ENCODE data around the gene ARRDC2. TPM values are rescaled to one million over a fixed set of nuclear protein-coding genes. Genes with fewer than 3 reads are reported as not detected.
A peak's percentile ranks its signal among the peaks of the same experiment; 100 is the strongest.

The ARRDC2 gene
- total and polyA plus RNA-seq, 4 donors: 40.6 to 104 (median 71.5) TPM

DNA sequence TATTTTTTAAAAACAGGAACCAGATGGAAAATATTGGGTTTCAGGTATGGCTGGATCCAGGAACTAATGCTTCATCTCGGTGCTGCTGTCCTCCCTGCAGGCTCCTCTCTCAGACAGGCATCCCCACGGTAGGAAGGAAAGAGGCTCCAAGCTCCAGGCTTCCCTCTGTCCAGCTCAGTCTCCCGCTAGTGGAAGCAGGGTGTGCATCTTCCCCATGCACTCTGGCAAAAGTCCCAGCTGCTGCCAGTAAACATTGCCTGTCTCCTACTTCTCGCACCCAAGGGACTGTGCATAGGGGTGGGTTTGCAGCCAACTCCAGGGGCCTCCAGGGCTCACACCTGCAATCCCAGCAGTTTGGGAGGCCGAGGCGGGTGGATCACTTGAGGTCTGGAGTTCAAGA, 49.6 kb downstream of the ARRDC2 start:
- Histone ChIP-seq H3K9me3 (ENCODE audit: control insufficient read depth, low read length) (no peaks in the 10 kb centered on the region), H3K4me1 (ENCODE audit: control insufficient read depth in 1 of 2, insufficient read depth in 2 of 2, low read length in 2 of 2) (no peaks in the 10 kb centered on the region), H3K27me3 (ENCODE audit: control insufficient read depth in 1 of 2, insufficient read depth in 2 of 2, low read length in 1 of 2) (no peaks in the 10 kb centered on the region), H3K36me3 (ENCODE audit: control insufficient read depth in 1 of 2, insufficient read depth in 2 of 2, low read length in 1 of 2) (no peaks in the 10 kb centered on the region), H3K27ac (ENCODE audit: low read depth in 1 of 2, low read length in 2 of 2) (no peak overlapping the region), H3K4me3 (ENCODE audit: low read length in 2 of 2) (no peak overlapping the region)
- peak in 1 of 2 donors; percentile 69 for DNase-seq
- intact Hi-C loops (cut with DNase I): loop anchor here in 1 of 2 donors (5.0 kb wide), 1 partner anchor 110 kb away; no protein-coding TSS in a partner anchor
- peak; percentile 23 for ATAC-seq (ENCODE audit: low FRiP score)
- 90 to 92% methylated on average over 6 of the region's 6 CpGs for WGBS, 2 donors

DNA sequence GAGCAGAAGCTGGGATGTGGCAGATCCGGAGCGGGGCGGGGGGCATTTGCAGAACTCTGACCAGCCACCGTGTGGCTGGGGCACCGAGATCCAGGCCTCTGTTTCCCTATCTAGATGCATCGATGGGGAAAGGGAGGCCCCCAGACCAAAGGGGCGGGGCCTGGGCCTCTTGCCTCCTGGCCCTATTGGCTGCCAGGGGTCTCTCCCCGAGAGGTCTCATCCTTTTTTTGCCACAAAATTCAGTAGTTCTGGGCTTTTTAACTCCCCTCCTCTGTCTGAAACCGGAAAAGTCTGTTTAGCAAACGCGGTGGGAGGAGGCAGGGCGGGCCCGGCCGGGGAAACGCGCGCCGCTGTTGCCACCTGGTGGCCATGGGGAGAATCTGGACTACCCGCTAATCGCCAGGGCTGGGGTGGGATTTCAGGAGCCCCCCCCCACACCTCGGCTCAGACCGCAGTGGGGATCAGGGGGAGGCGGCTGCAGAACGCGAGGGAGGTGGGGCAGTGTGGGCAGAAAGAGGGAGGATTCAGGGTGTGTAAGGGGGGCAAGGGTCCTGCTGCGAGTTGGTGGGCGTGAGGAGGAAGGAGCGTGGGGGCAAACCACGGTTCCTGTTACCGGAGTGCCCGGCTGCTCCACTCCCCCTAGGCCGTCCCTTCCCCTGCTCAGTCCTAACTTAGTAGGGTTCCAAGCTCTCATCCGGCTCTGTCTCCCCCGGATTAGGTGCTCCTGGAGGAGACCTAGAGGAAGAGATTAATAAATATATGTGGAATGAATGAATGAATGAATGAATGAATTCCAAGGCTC, 50.4 kb downstream of the ARRDC2 start:
- ATAC-seq (ENCODE audit: low FRiP score) (peak; percentile 94), DNase-seq (peak; percentile 85 to 94)
- Histone ChIP-seq H3K27ac (ENCODE audit: low read depth in 1 of 2, low read length in 2 of 2) (peak overlapping the region in 1 of 2 donors; percentile 42), H3K4me1 (ENCODE audit: control insufficient read depth in 1 of 2, insufficient read depth in 2 of 2, low read length in 2 of 2) (no peaks in the 10 kb centered on the region), H3K27me3 (ENCODE audit: control insufficient read depth in 1 of 2, insufficient read depth in 2 of 2, low read length in 1 of 2) (no peaks in the 10 kb centered on the region), H3K9me3 (ENCODE audit: control insufficient read depth, low read length) (no peaks in the 10 kb centered on the region), H3K4me3 (ENCODE audit: low read length in 2 of 2) (no peak overlapping the region), H3K36me3 (ENCODE audit: control insufficient read depth in 1 of 2, insufficient read depth in 2 of 2, low read length in 1 of 2) (no peaks in the 10 kb centered on the region)
- WGBS, 2 donors: 4 to 5% methylated on average over 33 to 34 of the region's 34 CpGs
- intact Hi-C loops (cut with DNase I): loop anchor here (1.0 to 5.0 kb wide), 3 partner anchors 51 to 111 kb away; no protein-coding TSS in a partner anchor

DNA sequence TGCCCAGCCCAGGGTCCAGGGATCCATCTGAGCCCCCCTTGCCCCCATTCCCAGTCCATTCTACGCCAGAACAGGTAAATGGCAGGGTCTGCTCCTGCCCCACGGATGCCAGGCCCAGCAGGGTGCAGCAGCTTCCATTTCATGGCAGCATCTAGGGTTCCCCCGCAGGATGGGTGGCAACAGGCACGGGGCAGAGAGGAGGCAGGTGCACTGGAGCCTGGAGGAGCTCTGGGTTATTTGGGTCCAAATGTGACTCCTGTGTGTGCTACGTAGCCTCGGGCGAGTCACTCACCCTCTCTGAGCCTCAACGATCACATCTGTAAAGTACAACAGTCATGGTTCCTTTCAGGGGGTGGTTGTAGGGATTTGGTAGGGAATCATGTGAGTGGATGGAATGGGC, 51.3 kb downstream of the ARRDC2 start:
- H3K27me3 ChIP-seq (ENCODE audit: control insufficient read depth in 1 of 2, insufficient read depth in 2 of 2, low read length in 1 of 2): no peaks in the 10 kb centered on the region
- H3K36me3 ChIP-seq (ENCODE audit: control insufficient read depth in 1 of 2, insufficient read depth in 2 of 2, low read length in 1 of 2): no peaks in the 10 kb centered on the region
- H3K27ac ChIP-seq (ENCODE audit: low read depth in 1 of 2, low read length in 2 of 2): no peak overlapping the region
- H3K4me1 ChIP-seq (ENCODE audit: control insufficient read depth in 1 of 2, insufficient read depth in 2 of 2, low read length in 2 of 2): no peaks in the 10 kb centered on the region
- no peaks in the 10 kb centered on the region for H3K9me3 ChIP-seq (ENCODE audit: control insufficient read depth, low read length)
- H3K4me3 ChIP-seq (ENCODE audit: low read length in 2 of 2): no peak overlapping the region
- ATAC-seq (ENCODE audit: low FRiP score) (no peak), DNase-seq (no peak)
- intact Hi-C loops (cut with DNase I): loop anchor here (2.0 to 5.0 kb wide), 2 partner anchors 52 to 112 kb away; no protein-coding TSS in a partner anchor
- 62 to 71% methylated on average over 8 of the region's 8 CpGs for WGBS, 2 donors

DNA sequence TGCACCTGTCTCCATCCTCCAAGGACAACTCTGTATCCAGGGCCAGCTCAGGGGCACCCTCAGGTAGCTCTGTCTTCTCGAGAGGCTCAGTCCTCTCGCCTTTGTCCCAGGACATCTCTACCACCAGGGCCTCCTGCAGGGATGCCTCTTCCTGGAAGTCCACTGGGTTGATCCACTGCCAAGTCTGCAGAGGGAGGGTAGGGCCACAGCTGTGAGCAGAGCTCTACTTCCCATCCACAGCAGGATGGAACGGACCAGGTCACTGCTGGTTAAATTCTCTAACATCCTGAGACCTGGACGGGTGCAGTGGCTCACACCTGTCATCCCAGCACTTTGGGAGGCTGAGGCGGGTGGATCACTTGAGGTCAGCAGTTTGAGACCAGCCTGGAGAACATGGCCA, 51.9 kb downstream of the ARRDC2 start:
- H3K36me3 ChIP-seq (ENCODE audit: control insufficient read depth in 1 of 2, insufficient read depth in 2 of 2, low read length in 1 of 2): no peaks in the 10 kb centered on the region
- no peak overlapping the region for H3K27ac ChIP-seq (ENCODE audit: low read depth in 1 of 2, low read length in 2 of 2)
- no peaks in the 10 kb centered on the region for H3K4me1 ChIP-seq (ENCODE audit: control insufficient read depth in 1 of 2, insufficient read depth in 2 of 2, low read length in 2 of 2)
- DNase-seq: no peak
- H3K4me3 ChIP-seq (ENCODE audit: low read length in 2 of 2): no peak overlapping the region
- no peak for ATAC-seq (ENCODE audit: low FRiP score)
- H3K9me3 ChIP-seq (ENCODE audit: control insufficient read depth, low read length): no peaks in the 10 kb centered on the region
- intact Hi-C loops (cut with DNase I): loop anchor here (2.0 to 5.0 kb wide), 2 partner anchors 53 to 113 kb away; no protein-coding TSS in a partner anchor
- 80 to 83% methylated on average over 5 of the region's 5 CpGs for WGBS, 2 donors
- H3K27me3 ChIP-seq (ENCODE audit: control insufficient read depth in 1 of 2, insufficient read depth in 2 of 2, low read length in 1 of 2): no peaks in the 10 kb centered on the region

DNA sequence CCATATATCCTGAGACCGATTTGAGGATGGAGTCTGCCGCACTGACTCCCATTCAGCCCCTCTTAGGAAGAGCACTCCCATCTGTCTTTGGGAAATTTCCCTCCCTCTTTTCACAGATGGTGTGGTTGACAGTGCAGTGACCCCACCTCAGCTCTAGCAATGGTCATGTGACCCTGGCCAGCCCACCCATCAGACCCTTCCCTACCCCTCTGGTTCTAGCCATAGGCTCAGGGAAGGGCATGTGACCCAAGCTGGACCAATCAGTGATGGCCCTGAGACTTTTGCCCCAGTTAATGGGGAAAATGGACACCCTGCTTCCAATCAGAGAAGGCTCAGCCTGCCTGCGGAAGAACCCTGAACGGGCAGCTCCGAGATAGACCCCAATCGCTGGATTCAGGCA, 52.5 kb downstream of the ARRDC2 start:
- Histone ChIP-seq H3K27ac (ENCODE audit: low read depth in 1 of 2, low read length in 2 of 2) (no peak overlapping the region), H3K9me3 (ENCODE audit: control insufficient read depth, low read length) (no peaks in the 10 kb centered on the region), H3K4me3 (ENCODE audit: low read length in 2 of 2) (no peak overlapping the region), H3K4me1 (ENCODE audit: control insufficient read depth in 1 of 2, insufficient read depth in 2 of 2, low read length in 2 of 2) (no peaks in the 10 kb centered on the region), H3K36me3 (ENCODE audit: control insufficient read depth in 1 of 2, insufficient read depth in 2 of 2, low read length in 1 of 2) (no peaks in the 10 kb centered on the region), H3K27me3 (ENCODE audit: control insufficient read depth in 1 of 2, insufficient read depth in 2 of 2, low read length in 1 of 2) (no peaks in the 10 kb centered on the region)
- ATAC-seq (ENCODE audit: low FRiP score) (no peak), DNase-seq (no peak)
- 86 to 87% methylated on average over 6 of the region's 6 CpGs for WGBS, 2 donors
- intact Hi-C loops (cut with DNase I): no loop called here

DNA sequence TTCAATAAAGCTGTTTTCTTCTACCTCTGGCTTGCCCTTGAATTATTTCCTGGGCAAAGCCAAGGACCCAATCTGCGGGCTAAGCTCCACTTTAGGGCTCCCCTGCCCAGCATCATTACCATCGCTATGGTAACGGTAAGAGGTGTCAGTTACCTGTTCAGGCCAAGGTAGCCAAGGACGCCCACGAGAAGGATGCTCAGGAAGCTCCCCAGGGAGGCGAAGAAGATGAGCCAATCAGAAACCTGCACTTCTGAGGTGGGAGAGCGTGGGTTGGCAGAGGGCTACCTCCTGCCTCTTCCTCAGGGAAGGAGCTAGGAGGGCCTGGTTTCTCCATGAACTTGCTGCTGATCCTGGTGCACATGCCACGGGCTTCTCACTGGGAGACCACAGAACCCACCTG, 54.1 kb downstream of the ARRDC2 start:
- no peaks in the 10 kb centered on the region for H3K36me3 ChIP-seq (ENCODE audit: control insufficient read depth in 1 of 2, insufficient read depth in 2 of 2, low read length in 1 of 2)
- no peak overlapping the region for H3K4me3 ChIP-seq (ENCODE audit: low read length in 2 of 2)
- no peaks in the 10 kb centered on the region for H3K4me1 ChIP-seq (ENCODE audit: control insufficient read depth in 1 of 2, insufficient read depth in 2 of 2, low read length in 2 of 2)
- H3K9me3 ChIP-seq (ENCODE audit: control insufficient read depth, low read length): no peaks in the 10 kb centered on the region
- no peaks in the 10 kb centered on the region for H3K27me3 ChIP-seq (ENCODE audit: control insufficient read depth in 1 of 2, insufficient read depth in 2 of 2, low read length in 1 of 2)
- 56 to 60% methylated on average over 8 of the region's 8 CpGs for WGBS, 2 donors
- no peak for DNase-seq
- no peak overlapping the region for H3K27ac ChIP-seq (ENCODE audit: low read depth in 1 of 2, low read length in 2 of 2)
- ATAC-seq (ENCODE audit: low FRiP score): no peak
- intact Hi-C loops (cut with DNase I): no loop called here

DNA sequence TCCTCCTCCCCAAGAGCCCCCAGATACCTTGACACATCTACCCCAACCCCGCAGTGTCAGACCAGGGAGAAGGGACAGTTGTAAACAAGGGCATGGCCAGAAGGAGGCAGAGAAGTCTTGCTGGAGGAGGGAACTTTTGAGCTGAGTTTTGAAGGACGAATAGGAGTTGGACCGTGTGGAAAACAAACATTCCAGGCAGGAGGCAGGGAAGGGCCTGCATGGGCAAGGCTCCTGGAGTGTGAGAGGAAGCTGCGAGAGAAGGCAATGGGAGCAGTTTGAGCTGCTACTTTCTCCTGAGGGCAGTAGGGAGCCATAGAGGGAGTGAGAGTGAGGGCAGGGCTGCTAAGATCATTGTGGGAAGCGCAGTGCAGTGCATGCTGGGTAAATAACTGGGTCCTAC, 55.5 kb downstream of the ARRDC2 start:
- intact Hi-C loops (cut with DNase I): no loop called here
- no peaks in the 10 kb centered on the region for H3K36me3 ChIP-seq (ENCODE audit: control insufficient read depth in 1 of 2, insufficient read depth in 2 of 2, low read length in 1 of 2)

More for the DNA sequence above, 55.5 kb downstream of the ARRDC2 start:
- DNase-seq: no peak
- H3K4me3 ChIP-seq (ENCODE audit: low read length in 2 of 2): no peak overlapping the region
- H3K9me3 ChIP-seq (ENCODE audit: control insufficient read depth, low read length): no peaks in the 10 kb centered on the region
- no peak for ATAC-seq (ENCODE audit: low FRiP score)
- H3K27me3 ChIP-seq (ENCODE audit: control insufficient read depth in 1 of 2, insufficient read depth in 2 of 2, low read length in 1 of 2): no peaks in the 10 kb centered on the region
- 62 to 69% methylated on average over 5 of the region's 5 CpGs for WGBS, 2 donors
- no peaks in the 10 kb centered on the region for H3K4me1 ChIP-seq (ENCODE audit: control insufficient read depth in 1 of 2, insufficient read depth in 2 of 2, low read length in 2 of 2)
- H3K27ac ChIP-seq (ENCODE audit: low read depth in 1 of 2, low read length in 2 of 2): no peak overlapping the region

Data from aorta (tissue), 5 donors.